GM03348 (cell line): Measurements from ENCODE around the gene GOLGA6C.
"Not testable (repeated sequence)": the region's sequence is repeated elsewhere in the genome, so short reads cannot be mapped to it uniquely, and the experiment has no call there.

Experiments used
- DNase-seq: peaks from one replicate; pipeline ENCODE4 v3.0.0; 2012; ENCODE audit warnings: low spot score

The GOLGA6C gene

DNA sequence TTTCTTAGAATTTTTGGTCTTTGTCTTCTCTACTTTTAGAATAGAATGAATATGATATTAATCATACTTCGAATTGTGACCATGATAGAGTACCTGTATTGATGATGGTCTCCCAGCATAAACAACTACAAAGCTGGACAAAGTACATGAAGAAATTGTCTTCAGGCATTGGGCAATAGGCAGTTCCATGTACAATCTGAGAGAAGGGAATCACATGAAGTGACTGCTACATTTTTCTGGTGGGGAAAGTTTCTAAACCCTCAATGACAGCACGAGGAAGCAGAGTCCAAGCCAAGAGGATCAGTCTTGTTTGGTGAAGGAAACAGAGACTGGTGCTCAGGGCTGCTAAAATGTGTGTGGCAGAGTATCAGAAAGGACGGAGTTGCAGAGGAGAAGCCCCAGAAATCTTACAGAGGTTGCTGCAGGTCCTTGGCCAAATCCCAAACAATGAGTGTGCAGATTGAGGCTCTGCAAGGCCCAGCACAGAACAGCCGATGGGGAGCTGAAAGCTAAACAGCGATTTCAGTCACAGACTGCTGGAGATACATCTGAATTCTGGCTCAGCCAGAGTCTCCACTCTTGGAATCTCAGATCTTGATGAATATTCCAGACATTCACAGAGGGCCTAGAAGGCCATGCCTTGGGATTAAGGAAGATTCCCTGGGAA lies 61.2 kb downstream of the GOLGA6C start:
- not testable (repeated sequence) for DNase-seq
